ENCODE measurements around the gene GPC1.

GRCh38 chr2:240458044-240458899 lies 22.8 kb downstream of the GPC1 start:
- no peak for TF ChIP-seq CTCF (IDR thresholded peaks at IDR 0.05)
- TF ChIP-seq FOXJ3 (CRISPR knock-in tag; IDR thresholded peaks at IDR 0.05) = no peak
- TF ChIP-seq EP300 (IDR thresholded peaks at IDR 0.05; ENCODE audit: borderline replicate concordance in 1 of 2, low read depth in 1 of 2, low read length in 1 of 2) = no peak
- TF ChIP-seq GATA2 (CRISPR knock-in tag; IDR thresholded peaks at IDR 0.05) = no peak
- no peak for TF ChIP-seq YY1 (IDR thresholded peaks at IDR 0.05; ENCODE audit: low read depth)
- no peak for TF ChIP-seq MAX (IDR thresholded peaks at IDR 0.05; ENCODE audit: low read depth)
- no peak for TF ChIP-seq FOXM1 (IDR thresholded peaks at IDR 0.05; ENCODE audit: low read depth)
- no peak for TF ChIP-seq ZBTB33 (IDR thresholded peaks at IDR 0.05; ENCODE audit: borderline replicate concordance, low read depth)
- no peak for TF ChIP-seq REST (IDR thresholded peaks at IDR 0.05; ENCODE audit: low read depth, low read length)
- TF ChIP-seq RCOR1 (IDR thresholded peaks at IDR 0.05; ENCODE audit: low read length) = no peak
- TF ChIP-seq NFIC (IDR thresholded peaks at IDR 0.05; ENCODE audit: borderline replicate concordance) = no peak

Measured in SK-N-SH (cell line).